ENCODE measurements around the gene ROPN1L.
"Not testable (repeated sequence)": the region's sequence is repeated elsewhere in the genome, so short reads cannot be mapped to it uniquely, and the experiment has no call there.

ROPN1L gene

DNA sequence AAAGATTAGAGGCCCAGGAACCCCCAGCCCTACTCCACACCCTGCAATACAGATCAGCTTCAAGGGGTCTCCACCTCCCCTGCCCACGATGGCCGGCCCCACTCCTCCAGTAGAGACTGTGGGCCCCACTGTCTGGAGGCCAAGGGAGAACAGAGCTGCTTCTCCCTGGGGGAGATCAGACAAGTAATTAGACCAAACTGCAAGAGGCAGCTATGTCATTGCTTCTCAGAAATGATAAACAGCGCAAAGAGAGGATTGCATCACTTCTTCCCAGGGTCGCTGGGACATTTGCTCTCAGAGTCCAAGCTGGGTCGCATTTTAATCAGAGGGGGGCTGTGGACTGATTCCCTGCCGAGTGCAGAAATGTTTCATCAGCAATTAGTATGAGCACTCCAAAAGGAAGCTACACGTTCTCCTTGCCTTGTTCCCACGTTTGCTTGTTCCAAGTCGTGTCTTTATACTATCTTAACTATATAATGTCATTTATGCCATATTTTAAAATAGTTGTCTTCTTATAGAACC, 59.9 kb downstream of the ROPN1L start:
- no peak for DNase-seq (ENCODE audit: low read depth in 2 of 2)

DNA sequence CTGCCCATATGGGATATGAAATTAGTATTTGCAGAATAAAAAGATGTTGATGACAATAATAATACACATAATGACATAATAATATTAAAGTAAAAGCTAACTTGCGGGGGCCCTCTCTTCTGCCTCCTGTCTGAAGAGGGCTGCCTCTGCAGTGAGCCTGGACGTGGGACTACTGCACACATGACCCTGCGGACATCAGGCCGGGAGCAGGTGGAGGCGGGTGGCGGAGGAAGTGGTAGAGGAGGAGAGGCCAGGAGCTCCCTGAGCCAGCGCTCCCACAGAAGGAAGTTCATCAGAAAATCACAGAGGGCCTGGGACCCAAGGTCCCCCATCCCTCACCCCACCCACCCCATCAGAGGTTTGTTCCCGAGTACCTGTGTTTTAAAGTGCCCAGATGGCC, 60.5 kb downstream of the ROPN1L start:
- no peak for DNase-seq (ENCODE audit: low read depth in 2 of 2)

- no peak for DNase-seq (ENCODE audit: low read depth in 2 of 2)
Measured at GRCh38 chr5:10502578-10502977, 60.9 kb downstream of the ROPN1L start.

GRCh38 chr5:10503321-10503720, 61.6 kb downstream of the ROPN1L start:
- DNase-seq (ENCODE audit: low read depth in 2 of 2): no peak

DNA sequence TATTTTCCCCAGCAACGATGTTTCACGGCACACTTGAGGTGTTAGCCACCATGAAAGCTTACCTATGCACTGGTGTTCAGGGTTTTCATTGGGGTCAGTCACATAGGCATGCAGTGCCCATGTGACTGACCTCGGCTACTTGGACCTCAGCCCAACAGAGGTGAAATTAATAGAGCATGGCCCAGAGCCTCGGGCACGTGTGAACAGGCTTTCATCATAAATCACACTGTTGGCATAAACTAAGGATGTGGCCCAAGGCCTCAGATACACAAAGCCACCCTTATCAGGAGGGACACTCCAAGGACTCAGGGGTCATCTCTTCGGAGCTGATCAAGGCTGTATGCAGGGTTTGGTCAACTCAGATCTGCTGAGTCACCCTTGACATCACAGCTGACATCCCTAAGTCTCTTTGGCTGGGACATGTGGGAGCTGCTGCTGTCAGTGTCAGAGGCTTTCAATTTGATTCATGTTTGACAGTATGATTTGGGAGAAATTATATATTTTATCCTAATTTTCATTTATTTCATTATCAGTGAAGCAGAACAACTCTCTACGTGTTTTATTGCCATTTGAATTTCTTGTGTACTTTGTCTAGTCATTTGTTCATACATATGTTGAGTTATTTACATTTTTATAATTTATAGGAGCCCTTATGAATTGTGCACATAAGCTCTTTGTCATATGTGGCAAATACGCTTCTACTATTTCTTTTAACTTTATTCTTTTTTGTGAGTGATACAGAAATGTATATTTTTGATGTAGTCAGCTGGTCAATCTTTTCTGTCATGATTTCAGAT, 62.5 kb downstream of the ROPN1L start:
- no peak for DNase-seq (ENCODE audit: low read depth in 2 of 2)

DNA sequence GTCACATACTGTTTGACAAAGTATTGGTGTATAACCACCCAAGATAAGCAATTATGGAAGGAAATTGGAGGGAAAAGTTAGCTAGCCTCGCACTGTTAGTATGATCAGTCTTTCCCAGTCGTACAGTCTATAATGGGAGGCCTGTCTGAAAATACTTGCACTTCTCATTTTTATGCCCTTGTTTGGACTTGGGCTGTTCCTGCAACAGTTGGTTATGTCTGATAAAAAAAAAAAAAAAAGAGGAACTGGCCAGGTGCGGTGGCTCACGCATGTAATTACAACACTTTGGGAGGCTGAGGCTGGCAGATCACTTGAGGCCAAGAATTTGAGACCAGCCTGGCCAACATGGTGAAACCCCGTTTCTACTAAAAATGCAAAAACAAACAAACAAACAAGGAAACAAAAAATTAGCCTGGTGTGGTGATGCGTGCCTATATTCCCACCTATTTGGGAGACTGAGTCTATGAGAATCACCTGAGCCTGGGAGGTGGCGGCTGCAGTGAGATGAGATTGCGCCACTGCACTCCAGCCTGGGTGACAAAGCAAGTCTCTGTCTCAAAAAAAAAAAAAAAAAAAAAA, 63.9 kb downstream of the ROPN1L start:
- no peak for DNase-seq (ENCODE audit: low read depth in 2 of 2)

- DNase-seq (ENCODE audit: low read depth in 2 of 2): no peak
Measured at GRCh38 chr5:10506535-10506934, 64.9 kb downstream of the ROPN1L start.

DNA sequence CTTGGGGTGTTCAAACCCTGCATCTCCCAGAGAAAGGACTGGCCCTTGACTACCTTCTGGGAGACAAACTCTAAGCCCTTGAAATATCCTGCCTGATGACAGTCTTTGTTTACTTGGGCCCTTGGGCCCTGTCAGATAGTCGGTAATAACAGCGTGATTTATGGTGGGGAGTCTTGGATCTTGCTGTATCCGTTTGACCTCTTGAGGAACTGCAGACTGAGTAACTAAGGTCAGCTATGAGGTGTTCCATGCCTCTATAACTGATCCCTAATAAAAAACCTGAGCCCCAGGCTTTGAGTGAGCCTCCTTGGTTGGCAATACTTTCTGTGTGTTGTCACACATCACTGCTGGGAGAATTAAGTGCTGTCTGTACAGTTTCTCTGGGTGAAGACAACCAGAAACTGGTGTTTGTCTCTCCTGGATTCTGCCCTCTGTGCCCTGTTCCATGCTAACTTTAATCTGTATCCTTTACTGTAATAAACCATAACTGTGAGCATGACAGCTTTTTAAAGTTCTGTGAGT, 66.0 kb downstream of the ROPN1L start:
- no peak for DNase-seq (ENCODE audit: low read depth in 2 of 2)

- DNase-seq (ENCODE audit: low read depth in 2 of 2): no peak
Measured at GRCh38 chr5:10509575-10509974, 67.9 kb downstream of the ROPN1L start.

DNA sequence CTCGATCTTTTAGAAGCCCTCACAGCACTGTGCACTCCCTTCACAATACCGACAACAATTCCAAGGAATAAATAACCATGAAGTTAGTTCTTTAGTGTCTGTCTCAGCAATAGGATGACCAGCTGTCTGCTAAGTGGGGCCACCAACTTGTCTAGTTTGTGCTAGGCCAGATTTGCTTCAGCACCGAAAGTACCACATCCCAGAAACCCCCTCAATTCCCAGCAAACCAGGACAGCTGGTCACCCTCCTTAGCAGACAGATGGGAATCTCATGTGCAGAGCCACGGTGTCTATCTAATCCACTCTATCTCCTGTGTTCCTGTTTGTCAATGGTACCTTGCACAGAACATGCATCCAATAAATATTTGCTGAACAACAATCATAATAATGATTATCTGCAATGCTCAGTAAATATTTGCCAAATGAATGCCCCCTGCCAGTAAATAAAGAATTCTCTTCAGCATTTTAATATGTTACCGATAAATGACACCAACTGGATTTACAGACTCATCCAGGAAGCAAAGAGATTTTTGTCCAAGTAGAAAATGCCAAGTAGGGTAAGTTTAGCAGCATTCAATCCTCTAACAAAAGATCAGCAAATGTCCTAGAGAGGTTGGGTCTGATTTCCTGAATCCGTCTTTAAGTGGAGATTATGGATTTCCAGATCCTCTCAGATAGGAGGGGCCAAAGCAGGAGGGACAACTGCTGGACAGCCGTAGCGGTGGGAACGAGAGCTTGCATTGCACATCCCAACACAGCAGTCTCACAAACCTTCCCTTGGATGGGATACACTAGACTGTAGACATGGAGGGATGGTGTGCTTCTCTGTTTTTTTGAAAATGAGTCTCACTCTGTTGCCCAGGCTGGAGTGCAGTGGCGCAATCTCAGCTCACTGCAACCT, 70.3 kb downstream of the ROPN1L start:
- no peak for DNase-seq (ENCODE audit: low read depth in 2 of 2)

- DNase-seq (ENCODE audit: low read depth in 2 of 2): no peak
Measured at GRCh38 chr5:10513501-10514442, 72.1 kb downstream of the ROPN1L start.

DNA sequence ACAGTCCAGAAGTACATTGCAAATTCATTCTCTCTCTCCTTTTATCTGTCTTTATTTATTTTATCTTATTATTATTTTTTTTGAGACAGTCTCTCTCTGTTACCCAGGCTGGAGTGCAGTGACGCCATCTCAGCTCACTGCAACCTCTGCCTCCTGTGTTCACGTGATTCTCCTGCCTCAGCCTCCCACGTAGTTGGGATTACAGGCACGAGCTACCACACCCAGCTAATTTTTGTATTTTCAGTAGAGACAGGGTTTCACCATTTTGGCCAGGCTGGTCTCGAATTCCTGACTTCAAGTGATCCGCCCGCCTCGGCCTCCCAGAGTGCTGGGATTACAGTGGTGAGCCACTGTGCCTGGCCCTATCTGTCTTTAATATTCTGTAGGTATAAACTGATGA, 72.9 kb downstream of the ROPN1L start:
- DNase-seq (ENCODE audit: low read depth in 2 of 2): not testable (repeated sequence)
